Activated CD8-positive, alpha-beta T cell treated with anti-CD3 and anti-CD28 coated beads, Interleukin-2, amount 10 ng/mL, durations not matched to agents 7 days and 5 days (primary cell): ENCODE results near the gene CELF4. TPM values are rescaled to one million over a fixed set of nuclear protein-coding genes. Genes with fewer than 3 reads are reported as not detected.
A peak's percentile ranks its signal among the peaks of the same experiment; 100 is the strongest.

ENCODE experiments used
- ATAC-seq: fragments of 150-1000 bp; cut with Tn5 transposase; one replicate; pipeline ENCODE4 v1.10.0; 2021; ENCODE audit warnings: moderate library complexity
- CTCF ChIA-PET: fragments of 350-600 bp; sonication (Branson Sonifier 250); formaldehyde crosslinking; loops from one replicate; lab custom pipeline; 2021; ENCODE audit warnings: antibody characterized with exemption; lab: Charles Lee
- POLR2A ChIA-PET: fragments of 350-600 bp; sonication (Branson Sonifier 250); formaldehyde crosslinking; loops from one replicate; lab custom pipeline; 2021; ENCODE audit warnings: antibody characterized with exemption; lab: Charles Lee
- DNase-seq: peaks from one replicate; pipeline ENCODE4 v3.0.0-alpha.2; 2020
- H3K27ac Mint-ChIP-seq: one replicate; pipeline ENCODE4 v1.8.0; 2021; ENCODE audit warnings: mild to moderate bottlenecking, mixed read lengths
- H3K27me3 Mint-ChIP-seq: one replicate; pipeline ENCODE4 v1.8.0; 2021; ENCODE audit warnings: low read depth, mixed read lengths
- H3K36me3 Mint-ChIP-seq: one replicate; pipeline ENCODE4 v1.8.0; 2021; ENCODE audit warnings: low read depth, mixed read lengths
- H3K4me1 Mint-ChIP-seq: one replicate; pipeline ENCODE4 v1.8.0; 2021; ENCODE audit warnings: low read depth, mixed read lengths
- H3K4me3 Mint-ChIP-seq: one replicate; pipeline ENCODE4 v1.8.0; 2021; ENCODE audit warnings: mild to moderate bottlenecking, mixed read lengths
- H3K9me3 Mint-ChIP-seq: one replicate; pipeline ENCODE4 v1.8.0; 2022; ENCODE audit warnings: mixed read lengths; ENCODE audit not compliant: insufficient read depth
- total RNA-seq, 2 experiments: library from RNA; stranded (reverse); gene quantifications; one replicate each; pipeline ENCODE4 v1.2.3, GENCODE V29; 2021

The CELF4 gene
- total RNA-seq, 2 experiments from 2014 or later, result not detected

DNA sequence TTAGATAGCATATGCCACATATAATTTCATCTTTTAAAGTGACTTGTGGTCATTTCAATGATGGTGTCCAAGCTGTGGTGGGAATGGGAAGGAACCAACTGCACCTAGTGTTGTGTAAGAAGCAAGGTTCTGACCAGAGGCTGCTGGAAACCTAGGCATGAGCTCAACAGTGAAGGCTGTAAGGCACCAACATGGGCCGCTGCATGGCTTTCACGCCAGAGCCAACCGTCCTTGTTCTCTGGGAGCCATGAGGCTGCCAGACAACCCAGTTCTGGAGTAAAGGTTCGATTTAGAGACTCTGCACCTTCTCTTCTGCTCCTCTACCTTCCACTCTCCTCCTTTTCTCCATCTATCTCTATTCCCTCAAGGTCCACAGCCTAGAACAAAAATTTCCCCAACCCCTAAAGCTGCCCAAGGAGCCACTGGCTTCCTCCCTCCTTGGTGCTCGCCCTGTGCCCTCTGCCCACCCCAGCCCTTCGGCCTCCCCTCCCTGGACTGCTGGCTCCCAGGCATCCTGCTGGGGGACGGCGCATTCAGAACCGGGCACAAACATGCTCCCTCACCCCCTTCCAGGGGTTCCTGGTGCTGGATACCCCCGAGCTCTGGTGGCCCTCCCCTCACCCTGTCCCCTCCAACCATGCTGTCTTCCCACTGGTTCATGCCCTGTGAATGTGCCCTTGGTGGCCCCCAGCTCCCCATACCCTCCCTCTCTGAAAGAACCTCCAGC, 305.1 kb downstream of the CELF4 start:
- ATAC-seq (no peak), DNase-seq (no peak)
- ChIA-PET CTCF (no interaction called here), POLR2A (no interaction called here)
- H3K27ac Mint-ChIP-seq, result no peak overlapping the region
- H3K4me3 Mint-ChIP-seq, result no peak overlapping the region
- peaks cover 11% of the 10 kb centered on the region for H3K27me3 Mint-ChIP-seq
- no peaks in the 10 kb centered on the region for H3K9me3 Mint-ChIP-seq
- H3K4me1 Mint-ChIP-seq, result no peaks in the 10 kb centered on the region
- no peaks in the 10 kb centered on the region for H3K36me3 Mint-ChIP-seq

DNA sequence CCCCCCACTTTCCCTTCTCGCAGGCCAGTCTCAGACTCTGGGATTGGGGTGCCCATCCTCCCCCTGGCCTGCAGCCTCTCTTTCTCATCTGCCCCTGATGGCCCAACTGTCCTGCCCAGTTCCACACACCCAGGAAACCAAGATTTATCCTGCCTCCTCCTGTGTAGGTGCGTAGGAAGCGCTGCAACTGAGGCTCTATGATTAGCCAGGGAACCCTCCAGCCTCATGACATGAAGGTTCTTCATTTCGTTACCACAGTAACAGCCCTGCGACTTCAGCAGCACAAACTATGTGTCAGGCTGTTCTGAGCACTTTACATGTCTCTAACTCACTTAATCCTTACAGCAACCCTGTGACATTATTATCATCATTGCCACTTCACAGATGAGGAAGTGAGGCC, 305.9 kb downstream of the CELF4 start:
- no peaks in the 10 kb centered on the region for H3K36me3 Mint-ChIP-seq
- H3K4me1 Mint-ChIP-seq, result no peaks in the 10 kb centered on the region
- DNase-seq, result no peak
- H3K27ac Mint-ChIP-seq, result no peak overlapping the region
- ChIA-PET CTCF (no interaction called here), POLR2A (no interaction called here)
- no peak overlapping the region for H3K4me3 Mint-ChIP-seq
- peaks cover 19% of the 10 kb centered on the region for H3K27me3 Mint-ChIP-seq
- H3K9me3 Mint-ChIP-seq, result no peaks in the 10 kb centered on the region
- ATAC-seq, result no peak

DNA sequence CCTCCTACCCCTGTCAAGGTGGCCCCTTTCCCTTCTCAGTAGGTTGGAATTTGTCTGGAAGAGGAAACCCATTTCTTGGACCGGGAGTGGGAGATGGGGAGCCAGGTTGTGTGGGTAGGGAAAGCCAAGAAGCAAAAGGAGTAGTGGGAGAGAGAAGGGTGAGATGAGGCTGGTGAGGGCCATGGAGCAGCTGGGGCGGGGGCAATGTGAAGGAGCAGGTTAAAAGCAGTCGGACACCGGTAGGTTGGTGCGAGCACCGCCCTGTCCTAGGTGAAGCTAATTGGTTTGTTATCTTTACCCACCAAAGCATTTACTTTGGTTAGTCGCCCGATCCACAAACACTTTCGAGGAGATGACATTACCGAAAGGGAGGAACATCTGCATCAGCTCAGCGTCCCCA, 306.8 kb downstream of the CELF4 start:
- ChIA-PET CTCF (no interaction called here), POLR2A (no interaction called here)
- H3K27me3 Mint-ChIP-seq, result peaks cover 22% of the 10 kb centered on the region
- no peak for ATAC-seq
- no peaks in the 10 kb centered on the region for H3K36me3 Mint-ChIP-seq
- H3K27ac Mint-ChIP-seq, result no peak overlapping the region
- H3K9me3 Mint-ChIP-seq, result no peaks in the 10 kb centered on the region
- peaks cover 2% of the 10 kb centered on the region for H3K4me1 Mint-ChIP-seq
- no peak overlapping the region for H3K4me3 Mint-ChIP-seq
- DNase-seq, result no peak

DNA sequence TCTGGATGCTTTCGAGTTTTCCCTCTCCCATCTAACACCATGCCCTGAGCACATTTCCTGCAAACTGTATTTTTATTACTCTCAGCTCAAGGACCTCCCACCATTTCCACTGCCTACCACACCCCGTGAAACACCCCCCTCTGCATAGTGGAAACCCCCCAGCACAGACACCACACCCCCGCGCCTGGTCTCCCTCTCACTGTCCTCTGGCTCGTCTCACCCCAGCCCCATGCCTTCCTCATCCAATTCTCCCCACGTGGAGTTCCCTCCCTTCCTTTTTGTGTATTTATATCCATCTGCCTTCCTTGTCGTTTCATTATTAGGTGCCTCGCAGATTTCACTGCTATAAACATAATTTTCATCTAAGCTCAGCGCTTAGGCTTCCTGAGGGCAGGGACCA, 307.5 kb downstream of the CELF4 start:
- ATAC-seq, result no peak
- POLR2A ChIA-PET, result no interaction called here
- H3K36me3 Mint-ChIP-seq, result no peaks in the 10 kb centered on the region
- peaks cover 2% of the 10 kb centered on the region for H3K4me1 Mint-ChIP-seq
- H3K9me3 Mint-ChIP-seq, result no peaks in the 10 kb centered on the region
- CTCF ChIA-PET, result no interaction called here
- no peak overlapping the region for H3K4me3 Mint-ChIP-seq
- DNase-seq, result no peak
- H3K27me3 Mint-ChIP-seq, result peaks cover 22% of the 10 kb centered on the region
- H3K27ac Mint-ChIP-seq, result no peak overlapping the region

DNA sequence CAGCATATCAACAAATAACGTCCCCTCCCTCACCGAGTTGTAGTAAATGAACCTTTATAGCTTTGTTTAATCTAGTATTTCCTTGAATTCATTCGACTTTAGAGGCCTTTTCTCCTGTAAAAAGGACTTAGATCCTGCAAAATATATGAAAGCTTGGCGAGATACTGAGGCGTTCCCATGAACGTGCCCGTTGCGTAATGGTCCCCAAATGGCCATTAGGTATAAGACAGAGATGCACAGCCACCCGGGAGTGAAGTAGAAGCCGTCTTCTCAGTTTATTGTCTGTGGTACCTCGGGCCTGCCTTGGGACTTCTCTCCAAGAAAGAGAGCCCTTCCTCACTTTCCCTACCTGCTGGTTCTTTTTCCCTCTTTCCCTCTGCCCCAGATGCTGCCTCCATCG, 310.6 kb downstream of the CELF4 start:
- peaks cover 36% of the 10 kb centered on the region for H3K27me3 Mint-ChIP-seq

DNA sequence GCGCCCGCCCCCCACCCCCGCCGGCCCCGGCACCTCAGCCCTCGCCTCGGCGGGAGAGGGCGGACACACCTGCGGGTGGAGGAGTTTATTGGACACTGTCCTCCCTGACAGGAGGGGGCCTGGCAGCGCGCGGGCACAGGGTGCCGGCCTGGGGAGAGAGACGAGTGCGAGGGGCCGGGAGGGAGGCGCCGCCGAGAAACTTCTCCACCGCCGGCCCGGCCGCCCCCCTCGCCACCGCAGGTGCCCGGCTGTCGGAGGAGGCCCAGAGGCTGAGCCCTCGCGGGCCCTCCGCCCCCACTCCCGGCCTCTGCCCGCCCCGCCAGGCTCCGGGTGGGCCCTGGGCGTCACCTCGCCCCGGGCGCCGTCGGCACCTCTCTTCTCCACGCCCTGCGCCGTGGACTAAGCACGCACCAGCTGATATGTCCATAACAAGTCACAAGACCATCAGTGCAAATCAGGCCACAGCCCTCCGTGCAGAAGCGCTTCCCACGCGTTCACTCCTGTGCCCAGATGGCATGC, 311.3 kb downstream of the CELF4 start:
- no peak overlapping the region for H3K27ac Mint-ChIP-seq
- H3K4me1 Mint-ChIP-seq, result peaks cover 2% of the 10 kb centered on the region
- H3K9me3 Mint-ChIP-seq, result no peaks in the 10 kb centered on the region
- ChIA-PET POLR2A (no interaction called here), CTCF (no interaction called here)
- DNase-seq, result no peak
- peak; percentile 11 for ATAC-seq
- H3K36me3 Mint-ChIP-seq, result no peaks in the 10 kb centered on the region
- no peak overlapping the region for H3K4me3 Mint-ChIP-seq
- peaks cover 36% of the 10 kb centered on the region for H3K27me3 Mint-ChIP-seq

More for the DNA sequence above, 310.6 kb downstream of the CELF4 start:
- DNase-seq (no peak), ATAC-seq (no peak)
- POLR2A ChIA-PET, result no interaction called here
- Mint-ChIP-seq H3K27ac (no peak overlapping the region), H3K36me3 (no peaks in the 10 kb centered on the region), H3K9me3 (no peaks in the 10 kb centered on the region), H3K4me3 (no peak overlapping the region), H3K4me1 (peaks cover 2% of the 10 kb centered on the region)
- CTCF ChIA-PET, result no interaction called here

DNA sequence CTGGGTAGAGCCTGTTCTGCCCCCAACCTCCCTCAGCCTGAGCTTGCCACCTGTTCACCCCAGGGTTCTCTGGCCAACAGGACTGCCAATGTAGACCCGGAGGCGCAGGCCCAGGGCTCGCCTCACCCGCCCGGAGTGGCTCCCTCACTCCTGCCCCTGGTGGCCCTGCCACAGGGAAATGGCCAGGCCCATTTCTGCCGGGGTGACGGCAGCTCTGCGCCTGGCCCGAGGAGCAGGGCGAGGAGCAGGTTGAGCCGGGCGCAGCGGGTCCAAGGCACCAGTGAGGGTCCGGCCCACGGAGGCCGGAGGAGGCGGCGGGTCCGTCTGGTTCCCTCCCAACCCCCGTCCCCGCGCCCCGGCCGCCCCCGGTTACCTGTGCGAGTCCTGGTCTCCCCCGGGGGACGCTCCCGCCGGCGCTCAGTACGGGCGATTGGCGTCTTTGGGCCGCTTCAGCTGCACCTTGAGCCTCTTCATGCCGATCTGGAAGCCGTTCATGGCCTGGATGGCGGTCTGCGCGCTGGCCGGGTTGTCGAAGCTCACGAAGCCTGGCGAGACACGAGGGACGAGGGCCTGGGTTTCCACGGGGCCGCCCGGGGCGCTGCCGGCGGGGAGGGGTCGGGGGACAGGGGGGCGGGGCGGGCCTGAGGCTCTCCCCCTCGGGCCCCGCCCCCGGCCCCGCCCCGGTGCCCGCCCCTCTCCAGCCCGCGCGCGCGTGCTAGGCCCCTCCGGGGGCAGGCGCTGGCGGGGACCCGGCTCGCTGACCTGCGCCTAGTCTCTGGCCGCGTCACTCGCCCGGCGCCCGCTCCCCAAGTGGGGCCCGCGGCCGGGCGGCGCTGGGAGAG, 312.0 kb downstream of the CELF4 start:
- peaks cover 2% of the 10 kb centered on the region for H3K4me1 Mint-ChIP-seq
- H3K36me3 Mint-ChIP-seq, result no peaks in the 10 kb centered on the region
- H3K4me3 Mint-ChIP-seq, result no peak overlapping the region
- peaks cover 36% of the 10 kb centered on the region for H3K27me3 Mint-ChIP-seq
- H3K27ac Mint-ChIP-seq, result no peak overlapping the region
- POLR2A ChIA-PET, result no interaction called here
- DNase-seq (no peak), ATAC-seq (peak; percentile 47)
- CTCF ChIA-PET, result interaction anchor here (0.6 kb wide), 1 partner anchor 226 kb away, joined by 4 read pairs; no protein-coding TSS in a partner anchor
- no peaks in the 10 kb centered on the region for H3K9me3 Mint-ChIP-seq

DNA sequence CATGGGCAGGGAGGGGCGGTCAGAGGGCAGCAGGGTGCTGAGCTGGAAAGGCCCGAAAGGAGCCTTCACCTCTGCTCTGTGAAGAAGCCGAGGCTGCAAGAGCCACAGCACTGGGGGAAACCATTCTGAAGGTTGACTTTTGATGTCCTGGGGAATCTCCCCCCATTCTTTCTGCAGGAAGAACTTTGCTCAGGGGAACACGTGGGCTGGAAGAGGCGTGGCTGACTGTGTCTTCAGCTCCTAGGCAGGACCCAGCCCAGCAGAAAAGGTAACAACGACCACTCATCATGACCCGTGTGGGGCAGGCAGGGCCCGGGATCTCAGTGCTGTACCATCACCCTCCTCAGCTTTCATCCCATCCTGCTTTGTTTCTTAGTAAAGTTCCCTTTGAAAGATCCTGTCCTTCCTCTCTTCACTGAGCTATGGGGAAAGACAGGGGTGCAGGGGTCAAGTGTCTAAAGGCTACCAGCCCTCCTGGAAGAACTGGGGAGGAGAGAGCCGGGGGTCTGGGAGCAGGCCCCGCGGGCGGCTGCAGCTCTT, 312.7 kb downstream of the CELF4 start:
- ATAC-seq (no peak), DNase-seq (no peak)
- H3K4me1 Mint-ChIP-seq, result peaks cover 2% of the 10 kb centered on the region
- H3K36me3 Mint-ChIP-seq, result no peaks in the 10 kb centered on the region
- peaks cover 32% of the 10 kb centered on the region for H3K27me3 Mint-ChIP-seq
- no peaks in the 10 kb centered on the region for H3K9me3 Mint-ChIP-seq
- H3K27ac Mint-ChIP-seq, result no peak overlapping the region
- CTCF ChIA-PET, result interaction anchor here (0.6 kb wide), 1 partner anchor 225 kb away, joined by 4 read pairs; no protein-coding TSS in a partner anchor
- H3K4me3 Mint-ChIP-seq, result no peak overlapping the region
- POLR2A ChIA-PET, result no interaction called here

DNA sequence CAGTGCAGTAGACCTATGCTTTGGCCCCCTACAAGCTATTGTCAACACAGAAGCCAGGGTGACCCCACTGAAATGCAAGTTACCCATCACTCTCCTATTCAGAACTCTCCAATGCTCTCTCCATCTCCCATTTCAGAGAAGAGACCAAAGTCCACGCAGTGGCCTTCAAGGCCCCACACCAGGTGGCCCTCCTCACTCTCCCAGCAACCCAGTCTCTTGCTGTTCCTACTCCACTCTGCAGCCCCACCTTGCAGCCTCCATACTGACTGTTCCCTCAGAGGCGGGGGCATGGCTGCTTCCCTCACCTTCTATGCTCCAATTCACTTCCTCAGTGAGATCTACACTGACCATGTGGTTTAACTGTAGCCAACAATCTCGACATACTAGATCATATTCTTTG, 313.3 kb downstream of the CELF4 start:
- no peaks in the 10 kb centered on the region for H3K36me3 Mint-ChIP-seq
- ChIA-PET CTCF (no interaction called here), POLR2A (no interaction called here)
- H3K27ac Mint-ChIP-seq, result no peak overlapping the region
- H3K27me3 Mint-ChIP-seq, result peaks cover 32% of the 10 kb centered on the region
- ATAC-seq (no peak), DNase-seq (no peak)
- no peaks in the 10 kb centered on the region for H3K9me3 Mint-ChIP-seq
- peaks cover 2% of the 10 kb centered on the region for H3K4me1 Mint-ChIP-seq
- H3K4me3 Mint-ChIP-seq, result no peak overlapping the region

DNA sequence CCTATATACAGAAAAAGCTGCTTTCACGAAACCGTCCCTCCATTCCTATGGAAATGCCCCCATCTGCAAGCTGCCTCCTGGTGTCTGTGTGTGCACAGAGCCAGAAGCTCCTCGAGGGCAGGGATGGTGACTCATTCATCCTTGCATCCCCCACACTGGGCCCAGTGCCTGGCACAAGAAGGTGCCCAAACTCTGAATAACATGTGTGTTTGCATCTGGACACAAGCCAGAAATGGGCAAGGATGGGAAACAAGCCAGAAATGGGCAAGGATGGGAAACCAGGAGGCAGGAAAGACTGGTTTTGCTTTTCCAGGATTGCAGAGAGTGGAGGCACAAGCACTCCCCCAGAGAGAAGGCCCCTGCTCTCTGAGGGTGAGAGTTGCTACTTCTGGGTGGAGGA, 313.9 kb downstream of the CELF4 start:
- H3K27ac Mint-ChIP-seq, result no peak overlapping the region
- H3K27me3 Mint-ChIP-seq, result peaks cover 36% of the 10 kb centered on the region
- ATAC-seq (no peak), DNase-seq (no peak)
- H3K4me3 Mint-ChIP-seq, result no peak overlapping the region
- ChIA-PET CTCF (no interaction called here), POLR2A (no interaction called here)
- H3K9me3 Mint-ChIP-seq, result no peaks in the 10 kb centered on the region
- H3K36me3 Mint-ChIP-seq, result no peaks in the 10 kb centered on the region
- H3K4me1 Mint-ChIP-seq, result peaks cover 2% of the 10 kb centered on the region

DNA sequence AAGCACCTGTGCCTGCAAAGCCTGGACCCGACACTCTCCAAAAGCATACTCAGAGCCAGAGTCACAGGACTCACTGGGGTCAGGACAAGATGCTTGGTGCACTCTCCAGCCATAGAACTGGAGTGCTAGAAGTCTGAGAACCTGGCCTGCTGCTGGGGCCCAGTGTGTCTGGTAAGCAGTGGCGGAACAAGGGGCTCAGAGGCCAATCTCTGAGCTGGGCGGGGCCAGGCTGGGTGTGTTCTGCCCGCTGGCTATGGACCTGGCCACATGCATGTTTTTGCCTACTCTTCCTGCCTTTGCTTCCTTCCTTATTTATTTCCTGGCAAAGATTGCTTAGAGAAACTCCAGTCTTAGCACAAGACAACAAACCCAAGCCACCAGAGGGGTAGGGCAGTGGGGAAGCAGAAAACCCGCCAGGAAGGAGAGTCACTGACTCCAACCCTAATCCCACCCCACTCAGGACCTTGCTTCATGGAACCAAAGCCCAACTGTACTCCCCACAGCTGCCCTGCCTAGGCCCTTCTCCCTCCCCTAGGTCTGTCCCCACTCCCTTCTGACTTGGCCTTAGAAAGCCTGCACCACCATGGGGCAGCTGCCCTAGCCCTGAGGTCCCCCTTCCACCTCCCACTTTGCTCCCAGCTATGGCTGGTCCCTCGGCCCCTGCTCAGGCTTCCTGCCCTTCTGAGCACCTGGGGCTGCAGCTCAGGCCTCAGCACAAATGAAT, 315.5 kb downstream of the CELF4 start:
- Mint-ChIP-seq H3K4me3 (no peak overlapping the region), H3K36me3 (no peaks in the 10 kb centered on the region), H3K9me3 (no peaks in the 10 kb centered on the region), H3K27ac (no peak overlapping the region), H3K4me1 (peaks cover 2% of the 10 kb centered on the region), H3K27me3 (peaks cover 29% of the 10 kb centered on the region)
- DNase-seq (no peak), ATAC-seq (no peak)
- POLR2A ChIA-PET, result interaction anchor here (0.6 kb wide), 1 partner anchor 13 kb away, joined by 3 read pairs; no protein-coding TSS in a partner anchor
- CTCF ChIA-PET, result interaction anchor here (1.0 kb wide), 1 partner anchor 308 kb away, joined by 3 read pairs; no protein-coding TSS in a partner anchor
